ENCODE measurements around the gene VPS33B. TPM values are rescaled to one million over a fixed set of nuclear protein-coding genes. Genes with fewer than 3 reads are reported as not detected.

VPS33B gene
- total RNA-seq, 2 experiments from 2014 or later, result 3.9 to 13.0 TPM

- Histone ChIP-seq H3K9me2 (ENCODE audit: insufficient read depth, low read length) (no peaks in the 10 kb centered on the region), H3K4me1 (ENCODE audit: insufficient read depth, low read length, poor library complexity, severe bottlenecking) (peaks cover 16% of the 10 kb centered on the region), H3K79me2 (ENCODE audit: insufficient read depth, low read depth, low read length) (peaks cover 12% of the 10 kb centered on the region), H2AFZ (ENCODE audit: low read length) (no peak overlapping the region), H3K27ac (ENCODE audit: low read depth, low read length, poor library complexity, severe bottlenecking) (no peak overlapping the region), H3K4me3 (ENCODE audit: low read depth, low read length, poor library complexity, severe bottlenecking) (no peak overlapping the region), H3K9me3 (ENCODE audit: low read length) (no peaks in the 10 kb centered on the region), H4K20me1 (ENCODE audit: insufficient read depth, low read length) (no peaks in the 10 kb centered on the region; the same call in 1 of the 2 replicates), H3K36me3 (ENCODE audit: insufficient read depth, low read length) (peaks cover 68% of the 10 kb centered on the region), H3K4me2 (ENCODE audit: low read length) (no peak overlapping the region)
- intact Hi-C loops (cut with micrococcal nuclease; ENCODE audit: unreplicated experiment), result no loop called here
- no TSS peak for BruUV-seq (replicated peaks)
- POLR2A ChIA-PET, result interaction anchor here (0.7 to 6.1 kb wide), 6 partner anchors 25 to 68 kb away, joined by 3 to 58 read pairs (median 6); partner anchors contain the start of genes HDDC3 and UNC45A
- CTCF ChIA-PET (ENCODE audit: unreplicated experiment), result no interaction called here
- DNase-seq (ENCODE audit: low spot score), result no peak
- TF ChIP-seq EZH2phosphoT487 (IDR thresholded peaks at IDR 0.05; ENCODE audit: borderline replicate concordance, low read depth, low read length) (no peak), CTCF (conservative IDR thresholded peaks at IDR 0.05; ENCODE audit: low read length) (no peak)
Observed at GRCh38 chr15:90959028-90959595, 63.3 kb downstream of the VPS33B start.

DNA sequence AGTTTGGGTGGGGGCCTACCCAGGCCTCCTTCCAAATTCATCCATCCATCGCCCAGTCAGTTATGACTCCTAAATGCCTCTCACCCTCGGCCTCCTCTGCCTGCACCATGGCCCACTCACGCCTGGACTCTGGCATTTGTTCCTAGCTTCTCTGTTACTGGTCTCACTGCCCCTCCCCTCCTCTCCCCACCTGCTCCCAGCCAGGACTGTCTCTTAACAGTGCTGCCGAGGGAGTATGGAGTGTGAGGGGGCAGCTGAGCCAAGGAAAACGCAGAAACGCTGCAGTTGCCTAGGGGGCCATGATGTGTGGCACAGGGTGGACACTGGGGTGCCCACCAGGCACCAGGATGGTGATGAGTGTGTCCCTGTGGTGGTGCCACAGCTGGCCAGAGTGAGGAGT lies 64.6 kb downstream of the VPS33B start:
- Histone ChIP-seq H3K27ac (ENCODE audit: low read depth, low read length, poor library complexity, severe bottlenecking) (no peak overlapping the region), H3K4me2 (ENCODE audit: low read length) (no peak overlapping the region), H3K36me3 (ENCODE audit: insufficient read depth, low read length) (peaks cover 68% of the 10 kb centered on the region), H3K9me3 (ENCODE audit: low read length) (no peaks in the 10 kb centered on the region), H4K20me1 (ENCODE audit: insufficient read depth, low read length) (no peaks in the 10 kb centered on the region), H3K9me2 (ENCODE audit: insufficient read depth, low read length) (no peaks in the 10 kb centered on the region), H3K4me1 (ENCODE audit: insufficient read depth, low read length, poor library complexity, severe bottlenecking) (peaks cover 18% of the 10 kb centered on the region), H3K4me3 (ENCODE audit: low read depth, low read length, poor library complexity, severe bottlenecking) (no peak overlapping the region), H2AFZ (ENCODE audit: low read length) (no peak overlapping the region), H3K79me2 (ENCODE audit: insufficient read depth, low read depth, low read length) (peaks cover 12% of the 10 kb centered on the region)
- no TSS peak for BruUV-seq (replicated peaks)
- POLR2A ChIA-PET, result interaction anchor here (0.6 to 6.1 kb wide), 4 partner anchors 10 to 173 kb away, joined by 3 to 58 read pairs (median 6); partner anchors contain the start of genes HDDC3 and UNC45A
- CTCF ChIA-PET (ENCODE audit: unreplicated experiment), result interaction anchor here (0.9 to 1.5 kb wide), 3 partner anchors 22 to 31 kb away, joined by 3 to 8 read pairs (median 5); partner anchors contain the start of gene HDDC3
- no peak for DNase-seq (ENCODE audit: low spot score)
- intact Hi-C loops (cut with micrococcal nuclease; ENCODE audit: unreplicated experiment), result loop anchor here (2.0 kb wide), 1 partner anchor 313 kb away; no protein-coding TSS in a partner anchor
- TF ChIP-seq CTCF (conservative IDR thresholded peaks at IDR 0.05; ENCODE audit: low read length) (no peak), EZH2phosphoT487 (IDR thresholded peaks at IDR 0.05; ENCODE audit: borderline replicate concordance, low read depth, low read length) (no peak)
